OCI-LY7 (cell line): ENCODE results near the gene ACADM. TPM values are rescaled to one million over a fixed set of nuclear protein-coding genes. Genes with fewer than 3 reads are reported as not detected.
"Not testable (repeated sequence)": the region's sequence is repeated elsewhere in the genome, so short reads cannot be mapped to it uniquely, and the experiment has no call there.

Experiments
- BruUV-seq: library from RNA; stranded (reverse); fragments of 400-500 nt; replicated peaks from 2 replicates; lab custom pipeline; 2021; lab: Mats Ljungman, UMichigan
- CTCF ChIA-PET: fragments of 300-600 bp; sonication (Branson Sonifier 250); formaldehyde crosslinking; loops from one replicate; lab custom pipeline; 2022; ENCODE audit warnings: antibody characterized with exemption; ENCODE audit not compliant: unreplicated experiment; lab: Charles Lee
- POLR2A ChIA-PET: fragments of 300-600 bp; sonication (Branson Sonifier 250); formaldehyde crosslinking; loops from one replicate; lab custom pipeline; 2022; ENCODE audit warnings: antibody characterized with exemption; lab: Charles Lee
- DNase-seq: peaks from one replicate; pipeline ENCODE4 v3.0.0-alpha.2; 2015; ENCODE audit warnings: low spot score
- H2AFZ ChIP-seq: fragments of 200-600 bp; sonication (generic), shearing (Covaris generic); 2 replicates; pipeline ENCODE4 v1.6.1; 2014; ENCODE audit warnings: mild to moderate bottlenecking, antibody characterized with exemption, low read length, moderate library complexity
- H3K27ac ChIP-seq: fragments of 200-600 bp; sonication (generic); 2 replicates; pipeline ENCODE4 v1.5.1; 2014; ENCODE audit warnings: mixed run types, low read depth, mild to moderate bottlenecking, moderate library complexity, low read length, inconsistent platforms; ENCODE audit not compliant: poor library complexity, severe bottlenecking
- H3K36me3 ChIP-seq: fragments of 200-600 bp; sonication (generic); 2 replicates; pipeline ENCODE4 v1.6.1; 2014; ENCODE audit warnings: mild to moderate bottlenecking, antibody characterized with exemption, low read length, moderate library complexity, mixed read lengths; ENCODE audit not compliant: insufficient read depth
- H3K4me1 ChIP-seq: fragments of 200-600 bp; sonication (generic); 2 replicates; pipeline ENCODE4 v1.5.1; 2014; ENCODE audit warnings: mild to moderate bottlenecking, low read length; ENCODE audit not compliant: insufficient read depth, poor library complexity, severe bottlenecking
- H3K4me2 ChIP-seq: fragments of 200-600 bp; sonication (generic); 2 replicates; pipeline ENCODE4 v1.6.1; 2014; ENCODE audit warnings: mild to moderate bottlenecking, low read length
- H3K4me3 ChIP-seq: fragments of 200-600 bp; sonication (generic); 2 replicates; pipeline ENCODE4 v1.5.1; 2014; ENCODE audit warnings: mild to moderate bottlenecking, low read depth, low read length; ENCODE audit not compliant: poor library complexity, severe bottlenecking
- H3K79me2 ChIP-seq: fragments of 200-600 bp; sonication (generic); 2 replicates; pipeline ENCODE4 v1.6.1; 2016; ENCODE audit warnings: low read depth, mild to moderate bottlenecking, low read length, moderate library complexity, mixed read lengths; ENCODE audit not compliant: insufficient read depth
- H3K9me2 ChIP-seq: fragments of 200-600 bp; sonication (generic); 2 replicates; pipeline ENCODE4 v1.6.1; 2016; ENCODE audit warnings: mild to moderate bottlenecking, low read length, mixed read lengths; ENCODE audit not compliant: insufficient read depth
- H3K9me3 ChIP-seq: fragments of 200-600 bp; sonication (generic); 2 replicates; pipeline ENCODE4 v1.6.1; 2014; ENCODE audit warnings: mild to moderate bottlenecking, mixed run types, low read length, mixed read lengths
- H4K20me1 ChIP-seq: fragments of 200-600 bp; sonication (generic); 2 replicates; pipeline ENCODE4 v1.6.1; 2014; ENCODE audit warnings: mild to moderate bottlenecking, antibody characterized with exemption, low read length, moderate library complexity, mixed read lengths; ENCODE audit not compliant: insufficient read depth
- EZH2phosphoT487 ChIP-seq: fragments of 200-600 bp; sonication (generic); IDR thresholded peaks from 2 replicates; pipeline ENCODE4 v1.6.1; 2018; ENCODE audit warnings: low read depth, borderline replicate concordance, mild to moderate bottlenecking, mixed run types, antibody characterized with exemption, low read length, moderate library complexity, mixed read lengths
- intact Hi-C: fragments of 100-400 bp; cut with micrococcal nuclease; formaldehyde crosslinking; loops from one replicate; pipeline ENCODE4 v1.10.0; 2022; ENCODE audit not compliant: unreplicated experiment
- total RNA-seq, 2 experiments: library from RNA; depleted of rRNA in 1 of 2; stranded (reverse); fragments of >200 nt in 1 of 2; shearing (Covaris generic) in 1 of 2; gene quantifications; 2 replicates each; pipeline ENCODE4 v1.2.3, GENCODE V29; 2014 to 2022
- TF ChIP-seq, protein P1 (sequence below): fragments of 200-600 bp; sonication (generic); conservative IDR thresholded peaks from 2 replicates; pipeline ENCODE4 v1.5.1; 2014; ENCODE audit warnings: mild to moderate bottlenecking, antibody characterized with exemption, low read length, moderate library complexity, mixed read lengths

The ACADM gene
- total RNA-seq, 2 experiments from 2014 or later = 137 to 248 TPM

DNA sequence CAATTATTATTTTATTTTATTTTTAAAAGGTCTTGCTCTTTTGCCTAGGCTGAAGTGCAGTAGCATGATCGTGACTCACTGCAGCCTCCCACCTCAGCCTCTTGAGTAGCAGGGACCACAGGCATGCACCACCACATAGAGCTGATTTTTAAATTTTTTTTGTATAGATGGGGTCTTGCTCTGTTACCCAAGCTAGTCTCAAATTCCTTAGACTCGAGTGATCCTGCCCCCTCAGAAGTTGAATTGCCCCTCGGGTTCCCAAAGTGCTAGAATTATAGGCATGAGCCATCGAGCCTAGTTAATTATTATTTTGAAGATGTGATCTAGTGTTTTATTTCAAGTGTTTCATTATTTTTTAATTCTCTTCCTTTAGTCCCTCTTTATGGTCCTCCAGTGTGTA is 84.4 kb downstream of the ACADM start:
- Histone ChIP-seq H3K36me3 (no peaks in the 10 kb centered on the region), H3K79me2 (no peaks in the 10 kb centered on the region), H3K9me2 (no peaks in the 10 kb centered on the region), H4K20me1 (no peaks in the 10 kb centered on the region), H3K9me3 (no peaks in the 10 kb centered on the region), H3K4me1 (no peaks in the 10 kb centered on the region), H2AFZ (no peak overlapping the region), H3K4me3 (no peak overlapping the region), H3K27ac (no peak overlapping the region), H3K4me2 (no peak overlapping the region)
- no peak for DNase-seq
- POLR2A ChIA-PET = interaction anchor here (1.5 kb wide), 1 partner anchor 32 kb away, joined by 4 read pairs; no protein-coding TSS in a partner anchor
- TF ChIP-seq EZH2phosphoT487 = no peak
- TF ChIP-seq, protein P1, sequence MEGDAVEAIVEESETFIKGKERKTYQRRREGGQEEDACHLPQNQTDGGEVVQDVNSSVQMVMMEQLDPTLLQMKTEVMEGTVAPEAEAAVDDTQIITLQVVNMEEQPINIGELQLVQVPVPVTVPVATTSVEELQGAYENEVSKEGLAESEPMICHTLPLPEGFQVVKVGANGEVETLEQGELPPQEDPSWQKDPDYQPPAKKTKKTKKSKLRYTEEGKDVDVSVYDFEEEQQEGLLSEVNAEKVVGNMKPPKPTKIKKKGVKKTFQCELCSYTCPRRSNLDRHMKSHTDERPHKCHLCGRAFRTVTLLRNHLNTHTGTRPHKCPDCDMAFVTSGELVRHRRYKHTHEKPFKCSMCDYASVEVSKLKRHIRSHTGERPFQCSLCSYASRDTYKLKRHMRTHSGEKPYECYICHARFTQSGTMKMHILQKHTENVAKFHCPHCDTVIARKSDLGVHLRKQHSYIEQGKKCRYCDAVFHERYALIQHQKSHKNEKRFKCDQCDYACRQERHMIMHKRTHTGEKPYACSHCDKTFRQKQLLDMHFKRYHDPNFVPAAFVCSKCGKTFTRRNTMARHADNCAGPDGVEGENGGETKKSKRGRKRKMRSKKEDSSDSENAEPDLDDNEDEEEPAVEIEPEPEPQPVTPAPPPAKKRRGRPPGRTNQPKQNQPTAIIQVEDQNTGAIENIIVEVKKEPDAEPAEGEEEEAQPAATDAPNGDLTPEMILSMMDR = no peak
- no TSS peak for BruUV-seq
- CTCF ChIA-PET = no interaction called here
- intact Hi-C loops = no loop called here

DNA sequence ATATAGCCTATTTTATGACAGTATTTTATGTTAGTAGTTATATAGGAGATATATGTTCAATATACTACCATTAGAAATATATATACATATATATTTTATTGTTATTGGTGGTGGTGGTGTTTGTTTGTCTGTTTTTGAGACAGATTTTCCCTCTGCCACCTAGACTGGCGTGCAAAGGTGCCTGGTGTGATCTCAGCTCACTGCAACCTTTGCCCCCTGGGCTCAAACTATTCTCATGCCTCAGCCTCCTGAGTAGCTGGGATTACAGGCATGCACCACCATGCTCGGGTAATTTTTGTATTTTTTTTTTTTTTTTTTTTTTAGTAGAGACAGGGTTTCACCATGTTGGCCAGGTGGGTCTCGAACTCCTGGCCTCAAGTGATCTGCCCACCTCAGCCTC is 85.6 kb downstream of the ACADM start:
- H2AFZ ChIP-seq, H3K36me3 ChIP-seq, intact Hi-C loops, H4K20me1 ChIP-seq, DNase-seq, BruUV-seq, CTCF ChIA-PET, H3K4me3 ChIP-seq, H3K4me2 ChIP-seq, H3K27ac ChIP-seq, H3K9me2 ChIP-seq, H3K4me1 ChIP-seq, H3K79me2 ChIP-seq, H3K9me3 ChIP-seq: not testable (repeated sequence)
- POLR2A ChIA-PET = interaction anchor here (0.7 kb wide), 2 partner anchors 38 to 649 kb away, joined by 3 to 5 read pairs; no protein-coding TSS in a partner anchor

DNA sequence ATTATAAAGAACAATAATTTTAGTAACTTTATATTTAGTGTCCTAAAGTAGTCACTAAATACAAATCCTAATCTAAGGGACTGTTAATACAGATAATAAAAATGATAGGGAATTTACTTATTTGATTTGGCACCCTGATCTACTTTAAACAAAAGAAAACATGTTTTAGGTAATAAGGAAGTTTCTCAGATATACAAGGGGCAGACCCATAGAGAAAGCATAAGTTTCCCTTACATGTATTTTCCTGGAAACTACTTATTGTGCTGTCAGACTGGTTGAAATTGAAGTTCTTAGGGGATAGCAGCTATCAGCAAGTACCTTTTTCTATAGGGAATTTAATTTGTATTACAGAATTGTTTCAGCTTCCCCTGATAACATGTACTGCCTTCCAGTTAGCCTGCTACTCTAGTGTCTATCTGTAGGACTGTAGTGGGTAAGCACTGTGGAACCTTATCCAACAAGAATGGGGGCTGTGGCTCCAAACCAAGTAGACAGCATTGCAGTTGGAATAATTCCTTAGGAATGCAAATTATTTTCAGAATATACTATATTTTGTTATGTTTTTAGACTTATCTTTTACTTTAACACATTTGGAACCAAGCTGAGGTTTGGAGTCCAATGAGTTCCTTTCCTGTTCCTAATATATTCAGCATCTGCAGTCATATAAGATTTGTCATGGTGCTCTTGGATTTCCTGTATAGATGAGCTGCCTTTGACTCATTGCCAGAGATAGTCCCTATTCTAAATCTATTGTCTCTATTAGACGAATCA is 86.9 kb downstream of the ACADM start:
- Histone ChIP-seq H2AFZ (no peak overlapping the region), H3K27ac (no peak overlapping the region), H3K36me3 (no peaks in the 10 kb centered on the region), H3K4me2 (no peak overlapping the region), H3K4me1 (no peaks in the 10 kb centered on the region), H3K9me3 (no peaks in the 10 kb centered on the region), H3K9me2 (no peaks in the 10 kb centered on the region), H3K79me2 (no peaks in the 10 kb centered on the region), H3K4me3 (no peak overlapping the region), H4K20me1 (no peaks in the 10 kb centered on the region)
- intact Hi-C loops = no loop called here
- ChIA-PET POLR2A (no interaction called here), CTCF (no interaction called here)
- no peak for DNase-seq
- TF ChIP-seq, protein P1 = no peak
- TF ChIP-seq EZH2phosphoT487 = no peak
- BruUV-seq = no TSS peak
